ENCODE measurements around the gene FLNB. TPM values are rescaled to one million over a fixed set of nuclear protein-coding genes. Genes with fewer than 3 reads are reported as not detected.

Gene FLNB
- total RNA-seq, 1 experiment from 2014 or later: 127 TPM

DNA sequence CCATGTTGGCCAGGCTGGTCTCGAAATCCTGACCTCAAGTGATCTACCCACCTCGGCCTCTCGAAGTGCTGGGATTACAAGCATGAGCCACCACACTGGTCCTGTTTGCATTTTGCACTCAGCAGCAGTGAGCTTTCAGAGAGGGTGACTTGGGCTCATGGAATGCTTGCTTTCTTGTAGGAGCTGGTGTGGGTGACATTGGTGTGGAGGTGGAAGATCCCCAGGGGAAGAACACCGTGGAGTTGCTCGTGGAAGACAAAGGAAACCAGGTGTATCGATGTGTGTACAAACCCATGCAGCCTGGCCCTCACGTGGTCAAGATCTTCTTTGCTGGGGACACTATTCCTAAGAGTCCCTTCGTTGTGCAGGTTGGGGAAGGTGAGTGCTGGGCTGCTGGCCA, 90.3 kb downstream of the FLNB start (continued):
- TF ChIP-seq MXD4 (CRISPR knock-in tag; IDR thresholded peaks at IDR 0.05; ENCODE audit: borderline replicate concordance): no peak
- TF ChIP-seq NFYB (CRISPR knock-in tag; conservative IDR thresholded peaks at IDR 0.05; ENCODE audit: low read depth): no peak
- no peak for TF ChIP-seq ZNF219 (CRISPR knock-in tag; IDR thresholded peaks at IDR 0.05; ENCODE audit: borderline replicate concordance)
- TF ChIP-seq, protein P1, sequence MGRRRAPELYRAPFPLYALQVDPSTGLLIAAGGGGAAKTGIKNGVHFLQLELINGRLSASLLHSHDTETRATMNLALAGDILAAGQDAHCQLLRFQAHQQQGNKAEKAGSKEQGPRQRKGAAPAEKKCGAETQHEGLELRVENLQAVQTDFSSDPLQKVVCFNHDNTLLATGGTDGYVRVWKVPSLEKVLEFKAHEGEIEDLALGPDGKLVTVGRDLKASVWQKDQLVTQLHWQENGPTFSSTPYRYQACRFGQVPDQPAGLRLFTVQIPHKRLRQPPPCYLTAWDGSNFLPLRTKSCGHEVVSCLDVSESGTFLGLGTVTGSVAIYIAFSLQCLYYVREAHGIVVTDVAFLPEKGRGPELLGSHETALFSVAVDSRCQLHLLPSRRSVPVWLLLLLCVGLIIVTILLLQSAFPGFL (CRISPR knock-in tag; IDR thresholded peaks at IDR 0.05; ENCODE audit: borderline replicate concordance): no peak
- TF ChIP-seq, protein P2, sequence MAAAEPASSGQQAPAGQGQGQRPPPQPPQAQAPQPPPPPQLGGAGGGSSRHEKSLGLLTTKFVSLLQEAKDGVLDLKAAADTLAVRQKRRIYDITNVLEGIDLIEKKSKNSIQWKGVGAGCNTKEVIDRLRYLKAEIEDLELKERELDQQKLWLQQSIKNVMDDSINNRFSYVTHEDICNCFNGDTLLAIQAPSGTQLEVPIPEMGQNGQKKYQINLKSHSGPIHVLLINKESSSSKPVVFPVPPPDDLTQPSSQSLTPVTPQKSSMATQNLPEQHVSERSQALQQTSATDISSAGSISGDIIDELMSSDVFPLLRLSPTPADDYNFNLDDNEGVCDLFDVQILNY (CRISPR knock-in tag; IDR thresholded peaks at IDR 0.05): no peak
- TF ChIP-seq, protein P3, sequence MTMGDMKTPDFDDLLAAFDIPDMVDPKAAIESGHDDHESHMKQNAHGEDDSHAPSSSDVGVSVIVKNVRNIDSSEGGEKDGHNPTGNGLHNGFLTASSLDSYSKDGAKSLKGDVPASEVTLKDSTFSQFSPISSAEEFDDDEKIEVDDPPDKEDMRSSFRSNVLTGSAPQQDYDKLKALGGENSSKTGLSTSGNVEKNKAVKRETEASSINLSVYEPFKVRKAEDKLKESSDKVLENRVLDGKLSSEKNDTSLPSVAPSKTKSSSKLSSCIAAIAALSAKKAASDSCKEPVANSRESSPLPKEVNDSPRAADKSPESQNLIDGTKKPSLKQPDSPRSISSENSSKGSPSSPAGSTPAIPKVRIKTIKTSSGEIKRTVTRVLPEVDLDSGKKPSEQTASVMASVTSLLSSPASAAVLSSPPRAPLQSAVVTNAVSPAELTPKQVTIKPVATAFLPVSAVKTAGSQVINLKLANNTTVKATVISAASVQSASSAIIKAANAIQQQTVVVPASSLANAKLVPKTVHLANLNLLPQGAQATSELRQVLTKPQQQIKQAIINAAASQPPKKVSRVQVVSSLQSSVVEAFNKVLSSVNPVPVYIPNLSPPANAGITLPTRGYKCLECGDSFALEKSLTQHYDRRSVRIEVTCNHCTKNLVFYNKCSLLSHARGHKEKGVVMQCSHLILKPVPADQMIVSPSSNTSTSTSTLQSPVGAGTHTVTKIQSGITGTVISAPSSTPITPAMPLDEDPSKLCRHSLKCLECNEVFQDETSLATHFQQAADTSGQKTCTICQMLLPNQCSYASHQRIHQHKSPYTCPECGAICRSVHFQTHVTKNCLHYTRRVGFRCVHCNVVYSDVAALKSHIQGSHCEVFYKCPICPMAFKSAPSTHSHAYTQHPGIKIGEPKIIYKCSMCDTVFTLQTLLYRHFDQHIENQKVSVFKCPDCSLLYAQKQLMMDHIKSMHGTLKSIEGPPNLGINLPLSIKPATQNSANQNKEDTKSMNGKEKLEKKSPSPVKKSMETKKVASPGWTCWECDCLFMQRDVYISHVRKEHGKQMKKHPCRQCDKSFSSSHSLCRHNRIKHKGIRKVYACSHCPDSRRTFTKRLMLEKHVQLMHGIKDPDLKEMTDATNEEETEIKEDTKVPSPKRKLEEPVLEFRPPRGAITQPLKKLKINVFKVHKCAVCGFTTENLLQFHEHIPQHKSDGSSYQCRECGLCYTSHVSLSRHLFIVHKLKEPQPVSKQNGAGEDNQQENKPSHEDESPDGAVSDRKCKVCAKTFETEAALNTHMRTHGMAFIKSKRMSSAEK (CRISPR knock-in tag; IDR thresholded peaks at IDR 0.05; ENCODE audit: borderline replicate concordance): no peak
- no peak for TF ChIP-seq CBFB (CRISPR knock-in tag; IDR thresholded peaks at IDR 0.05; ENCODE audit: low read depth)
- TF ChIP-seq GTF2I (CRISPR knock-in tag; conservative IDR thresholded peaks at IDR 0.05): no peak

DNA sequence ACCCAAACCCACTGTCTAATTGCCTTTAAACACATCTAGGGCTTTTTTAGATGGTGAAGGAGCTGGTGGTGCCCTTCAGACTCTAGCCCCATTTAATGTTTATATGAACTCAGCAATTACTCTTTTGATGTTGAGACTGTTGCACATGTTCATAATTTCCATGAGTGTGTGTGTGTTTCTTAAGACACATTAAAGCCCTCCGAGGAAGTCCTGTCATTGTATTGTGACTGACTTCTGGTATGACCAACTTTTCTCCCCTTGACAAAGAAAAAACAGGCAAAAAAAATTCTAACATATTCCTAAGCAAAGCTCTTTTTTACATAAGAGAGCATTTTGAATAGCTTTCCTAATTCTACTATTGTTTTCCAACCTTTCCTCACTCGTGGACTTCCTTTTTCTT, 91.6 kb downstream of the FLNB start:
- no peaks in the 10 kb centered on the region for H3K27me3 Mint-ChIP-seq (ENCODE audit: low read depth)
- no peak overlapping the region for H3K4me3 Mint-ChIP-seq
- ChIA-PET CTCF (interaction anchor here (1.3 kb wide), 1 partner anchor 67 kb away, joined by 3 read pairs; no protein-coding TSS in a partner anchor), POLR2A (interaction anchor here (0.5 to 0.6 kb wide), 2 partner anchors 24 to 68 kb away, joined by 3 read pairs; no protein-coding TSS in a partner anchor)
- H3K9me3 Mint-ChIP-seq: no peaks in the 10 kb centered on the region
- TF ChIP-seq NFYB (CRISPR knock-in tag; conservative IDR thresholded peaks at IDR 0.05; ENCODE audit: low read depth): no peak
- no peak for TF ChIP-seq ATF1 (CRISPR knock-in tag; IDR thresholded peaks at IDR 0.05)
- TF ChIP-seq, protein P4, sequence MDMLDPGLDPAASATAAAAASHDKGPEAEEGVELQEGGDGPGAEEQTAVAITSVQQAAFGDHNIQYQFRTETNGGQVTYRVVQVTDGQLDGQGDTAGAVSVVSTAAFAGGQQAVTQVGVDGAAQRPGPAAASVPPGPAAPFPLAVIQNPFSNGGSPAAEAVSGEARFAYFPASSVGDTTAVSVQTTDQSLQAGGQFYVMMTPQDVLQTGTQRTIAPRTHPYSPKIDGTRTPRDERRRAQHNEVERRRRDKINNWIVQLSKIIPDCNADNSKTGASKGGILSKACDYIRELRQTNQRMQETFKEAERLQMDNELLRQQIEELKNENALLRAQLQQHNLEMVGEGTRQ (CRISPR knock-in tag; IDR thresholded peaks at IDR 0.05): no peak
- TF ChIP-seq FOXP1 (CRISPR knock-in tag; IDR thresholded peaks at IDR 0.05; ENCODE audit: borderline replicate concordance): no peak
- TF ChIP-seq, protein P5, sequence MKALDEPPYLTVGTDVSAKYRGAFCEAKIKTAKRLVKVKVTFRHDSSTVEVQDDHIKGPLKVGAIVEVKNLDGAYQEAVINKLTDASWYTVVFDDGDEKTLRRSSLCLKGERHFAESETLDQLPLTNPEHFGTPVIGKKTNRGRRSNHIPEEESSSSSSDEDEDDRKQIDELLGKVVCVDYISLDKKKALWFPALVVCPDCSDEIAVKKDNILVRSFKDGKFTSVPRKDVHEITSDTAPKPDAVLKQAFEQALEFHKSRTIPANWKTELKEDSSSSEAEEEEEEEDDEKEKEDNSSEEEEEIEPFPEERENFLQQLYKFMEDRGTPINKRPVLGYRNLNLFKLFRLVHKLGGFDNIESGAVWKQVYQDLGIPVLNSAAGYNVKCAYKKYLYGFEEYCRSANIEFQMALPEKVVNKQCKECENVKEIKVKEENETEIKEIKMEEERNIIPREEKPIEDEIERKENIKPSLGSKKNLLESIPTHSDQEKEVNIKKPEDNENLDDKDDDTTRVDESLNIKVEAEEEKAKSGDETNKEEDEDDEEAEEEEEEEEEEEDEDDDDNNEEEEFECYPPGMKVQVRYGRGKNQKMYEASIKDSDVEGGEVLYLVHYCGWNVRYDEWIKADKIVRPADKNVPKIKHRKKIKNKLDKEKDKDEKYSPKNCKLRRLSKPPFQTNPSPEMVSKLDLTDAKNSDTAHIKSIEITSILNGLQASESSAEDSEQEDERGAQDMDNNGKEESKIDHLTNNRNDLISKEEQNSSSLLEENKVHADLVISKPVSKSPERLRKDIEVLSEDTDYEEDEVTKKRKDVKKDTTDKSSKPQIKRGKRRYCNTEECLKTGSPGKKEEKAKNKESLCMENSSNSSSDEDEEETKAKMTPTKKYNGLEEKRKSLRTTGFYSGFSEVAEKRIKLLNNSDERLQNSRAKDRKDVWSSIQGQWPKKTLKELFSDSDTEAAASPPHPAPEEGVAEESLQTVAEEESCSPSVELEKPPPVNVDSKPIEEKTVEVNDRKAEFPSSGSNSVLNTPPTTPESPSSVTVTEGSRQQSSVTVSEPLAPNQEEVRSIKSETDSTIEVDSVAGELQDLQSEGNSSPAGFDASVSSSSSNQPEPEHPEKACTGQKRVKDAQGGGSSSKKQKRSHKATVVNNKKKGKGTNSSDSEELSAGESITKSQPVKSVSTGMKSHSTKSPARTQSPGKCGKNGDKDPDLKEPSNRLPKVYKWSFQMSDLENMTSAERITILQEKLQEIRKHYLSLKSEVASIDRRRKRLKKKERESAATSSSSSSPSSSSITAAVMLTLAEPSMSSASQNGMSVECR (CRISPR knock-in tag; IDR thresholded peaks at IDR 0.05; ENCODE audit: borderline replicate concordance): no peak
- no peak for TF ChIP-seq NR2C2 (CRISPR knock-in tag; IDR thresholded peaks at IDR 0.05)
- TF ChIP-seq IRF2 (CRISPR knock-in tag; IDR thresholded peaks at IDR 0.05; ENCODE audit: borderline replicate concordance, low read depth): no peak
- no peak for TF ChIP-seq FOXJ3 (CRISPR knock-in tag; IDR thresholded peaks at IDR 0.05; ENCODE audit: borderline replicate concordance)
- TF ChIP-seq, protein P3 (CRISPR knock-in tag; IDR thresholded peaks at IDR 0.05; ENCODE audit: borderline replicate concordance): no peak
- TF ChIP-seq, protein P1 (CRISPR knock-in tag; IDR thresholded peaks at IDR 0.05; ENCODE audit: borderline replicate concordance): no peak
- no peak for TF ChIP-seq RELA (CRISPR knock-in tag; IDR thresholded peaks at IDR 0.05; ENCODE audit: borderline replicate concordance)
- DNase-seq (ENCODE audit: low spot score) (no peak), ATAC-seq (no peak)
- H3K4me1 Mint-ChIP-seq: no peaks in the 10 kb centered on the region
- peaks cover 60% of the 10 kb centered on the region for H3K36me3 Mint-ChIP-seq
- H3K27ac Mint-ChIP-seq: no peak overlapping the region
